ENCODE data around the gene ATG3.

DNA sequence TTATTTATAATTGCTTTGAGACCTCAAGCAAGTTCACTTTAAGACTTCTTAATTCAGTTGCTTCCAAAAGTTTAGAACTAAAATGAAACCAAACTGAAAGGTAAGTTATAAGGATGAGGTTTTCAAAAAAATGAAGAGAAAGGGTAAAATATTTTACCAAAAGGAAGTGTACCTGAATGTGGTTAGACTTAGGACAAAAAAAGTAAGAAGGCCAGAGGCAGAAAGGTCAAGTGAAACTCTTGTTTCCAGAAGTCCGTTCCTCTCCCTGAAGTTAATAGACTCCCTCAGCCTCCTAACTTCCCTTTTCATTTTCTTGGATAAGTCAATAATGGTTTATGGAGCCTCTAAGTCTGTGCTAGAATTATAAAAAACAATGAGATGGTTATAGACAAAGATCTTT lies 79.1 kb downstream of the ATG3 start:
- TF ChIP-seq, protein P1, sequence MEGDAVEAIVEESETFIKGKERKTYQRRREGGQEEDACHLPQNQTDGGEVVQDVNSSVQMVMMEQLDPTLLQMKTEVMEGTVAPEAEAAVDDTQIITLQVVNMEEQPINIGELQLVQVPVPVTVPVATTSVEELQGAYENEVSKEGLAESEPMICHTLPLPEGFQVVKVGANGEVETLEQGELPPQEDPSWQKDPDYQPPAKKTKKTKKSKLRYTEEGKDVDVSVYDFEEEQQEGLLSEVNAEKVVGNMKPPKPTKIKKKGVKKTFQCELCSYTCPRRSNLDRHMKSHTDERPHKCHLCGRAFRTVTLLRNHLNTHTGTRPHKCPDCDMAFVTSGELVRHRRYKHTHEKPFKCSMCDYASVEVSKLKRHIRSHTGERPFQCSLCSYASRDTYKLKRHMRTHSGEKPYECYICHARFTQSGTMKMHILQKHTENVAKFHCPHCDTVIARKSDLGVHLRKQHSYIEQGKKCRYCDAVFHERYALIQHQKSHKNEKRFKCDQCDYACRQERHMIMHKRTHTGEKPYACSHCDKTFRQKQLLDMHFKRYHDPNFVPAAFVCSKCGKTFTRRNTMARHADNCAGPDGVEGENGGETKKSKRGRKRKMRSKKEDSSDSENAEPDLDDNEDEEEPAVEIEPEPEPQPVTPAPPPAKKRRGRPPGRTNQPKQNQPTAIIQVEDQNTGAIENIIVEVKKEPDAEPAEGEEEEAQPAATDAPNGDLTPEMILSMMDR (IDR thresholded peaks at IDR 0.05), result no peak
- TF ChIP-seq POLR2A (IDR thresholded peaks at IDR 0.05), result no peak
- no peak for TF ChIP-seq EP300 (IDR thresholded peaks at IDR 0.05)
